ENCODE measurements around the gene SLC39A2.
"Not testable (repeated sequence)": the region's sequence is repeated elsewhere in the genome, so short reads cannot be mapped to it uniquely, and the experiment has no call there.

SLC39A2 gene

DNA sequence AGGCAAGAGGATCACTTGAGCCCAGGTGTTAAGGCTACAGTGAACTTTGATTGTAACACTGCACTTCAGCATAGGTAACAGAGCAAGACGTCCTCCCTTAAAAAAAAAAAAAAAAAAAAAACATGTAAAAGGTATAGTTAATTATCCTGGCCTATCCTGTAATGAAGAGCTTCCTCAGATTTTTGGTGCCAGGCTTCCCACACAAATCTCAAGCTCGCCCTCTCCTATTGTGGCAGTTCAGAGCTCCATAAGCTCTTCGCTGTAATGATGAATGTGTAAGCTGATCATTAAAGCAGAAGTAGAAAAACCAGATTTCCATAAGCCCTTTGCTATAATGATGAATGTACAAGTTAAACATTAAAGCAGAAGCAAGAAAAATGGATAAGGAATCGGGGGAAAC lies 2.0 kb upstream of the SLC39A2 start:
- no peak for DNase-seq

DNA sequence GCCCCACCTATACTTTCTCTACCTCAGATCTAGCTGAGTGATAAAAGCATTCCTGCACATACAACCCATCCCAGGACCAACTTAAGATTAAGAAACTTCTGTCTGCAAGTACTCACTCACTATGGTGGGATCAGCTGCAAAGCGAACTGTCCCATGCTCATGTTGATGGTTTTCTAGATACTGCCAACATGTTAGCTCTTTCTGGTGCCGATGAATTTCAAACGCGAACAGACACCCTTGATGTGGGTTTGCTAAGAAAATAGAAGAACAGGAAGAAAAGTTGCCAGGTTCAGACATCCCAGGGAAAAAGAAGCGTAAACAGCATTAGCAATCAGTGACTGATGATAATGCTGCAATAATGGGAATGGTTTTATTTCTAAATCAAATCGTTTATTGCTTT lies 1.5 kb upstream of the SLC39A2 start:
- DNase-seq, result no peak

DNA sequence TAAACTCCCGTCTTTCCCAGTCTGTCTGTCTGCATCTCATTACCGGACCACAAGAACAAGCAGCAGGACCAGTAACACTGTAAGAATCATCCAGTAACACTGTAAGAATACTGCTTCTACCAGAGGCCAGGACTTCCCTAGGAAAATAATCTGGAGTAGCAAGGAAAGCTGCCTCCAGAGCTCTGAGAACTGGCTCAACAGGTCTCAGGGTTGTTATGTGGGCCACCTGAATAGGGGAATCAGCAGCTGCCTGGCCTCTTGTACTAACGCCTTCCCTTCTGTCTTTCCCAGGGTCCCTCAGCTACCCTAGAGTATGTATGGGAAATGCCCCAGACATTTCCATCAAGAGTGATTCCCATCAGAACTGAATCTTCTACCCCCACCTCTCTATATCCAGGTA lies 954 bp upstream of the SLC39A2 start:
- no peak for DNase-seq

DNA sequence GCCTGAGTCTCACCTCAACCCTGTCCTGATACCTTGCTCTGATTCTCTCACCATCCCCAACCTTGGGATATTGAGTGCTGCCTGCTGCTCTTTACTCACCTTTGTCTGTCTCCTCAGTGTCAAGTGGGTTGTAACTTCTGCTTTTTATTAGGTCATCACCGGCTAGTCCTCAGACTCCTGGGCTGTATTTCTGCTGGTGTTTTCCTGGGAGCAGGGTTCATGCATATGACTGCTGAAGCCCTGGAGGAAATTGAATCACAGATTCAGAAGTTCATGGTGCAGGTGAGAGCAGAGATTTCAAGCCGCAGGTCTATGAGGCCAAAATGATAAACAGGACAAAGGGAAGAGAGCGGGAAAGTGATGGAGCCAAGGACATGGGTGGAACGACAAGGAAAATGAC lies 498 bp downstream of the SLC39A2 start:
- no peak for DNase-seq

DNA sequence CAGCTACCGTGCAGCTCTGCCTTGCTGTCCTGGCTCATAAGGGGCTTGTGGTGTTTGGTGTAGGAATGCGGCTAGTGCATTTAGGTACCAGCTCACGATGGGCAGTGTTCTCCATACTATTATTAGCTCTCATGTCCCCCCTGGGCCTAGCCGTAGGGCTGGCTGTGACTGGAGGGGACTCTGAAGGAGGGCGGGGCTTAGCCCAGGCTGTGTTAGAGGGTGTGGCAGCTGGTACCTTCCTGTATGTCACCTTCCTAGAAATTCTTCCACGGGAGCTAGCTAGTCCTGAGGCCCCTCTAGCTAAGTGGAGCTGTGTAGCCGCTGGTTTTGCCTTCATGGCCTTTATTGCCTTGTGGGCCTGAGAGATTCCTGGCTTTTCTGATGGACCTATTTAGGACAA lies 2.1 kb downstream of the SLC39A2 start:
- DNase-seq, result no peak

DNA sequence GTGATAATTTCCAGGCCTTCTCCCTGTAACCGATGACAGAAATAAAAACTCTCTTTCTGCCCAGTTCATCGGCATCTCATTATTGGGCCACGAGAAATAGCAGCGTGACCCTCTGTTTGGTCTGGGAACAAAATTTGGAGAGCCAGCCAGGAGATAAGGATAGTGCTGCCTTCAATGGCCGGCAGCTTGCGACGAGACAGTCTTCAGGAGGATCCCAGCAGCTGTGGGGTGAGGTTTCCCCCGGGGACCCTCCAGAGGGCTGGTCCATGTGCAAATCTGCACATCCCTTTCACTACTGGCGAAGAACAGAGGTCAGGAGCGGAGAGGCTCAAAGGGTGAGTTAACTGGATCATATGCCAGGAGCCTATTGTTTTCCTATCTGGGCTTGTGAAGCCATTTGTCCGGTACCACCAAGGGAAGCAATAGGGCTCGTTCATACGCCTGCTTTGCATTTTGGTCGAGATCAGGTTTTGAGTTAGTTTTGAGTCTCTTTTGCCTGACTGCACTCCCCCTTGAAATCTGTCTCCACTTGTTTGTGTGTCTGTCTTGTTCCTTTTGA lies 4.8 kb downstream of the SLC39A2 start:
- DNase-seq, result no peak

DNA sequence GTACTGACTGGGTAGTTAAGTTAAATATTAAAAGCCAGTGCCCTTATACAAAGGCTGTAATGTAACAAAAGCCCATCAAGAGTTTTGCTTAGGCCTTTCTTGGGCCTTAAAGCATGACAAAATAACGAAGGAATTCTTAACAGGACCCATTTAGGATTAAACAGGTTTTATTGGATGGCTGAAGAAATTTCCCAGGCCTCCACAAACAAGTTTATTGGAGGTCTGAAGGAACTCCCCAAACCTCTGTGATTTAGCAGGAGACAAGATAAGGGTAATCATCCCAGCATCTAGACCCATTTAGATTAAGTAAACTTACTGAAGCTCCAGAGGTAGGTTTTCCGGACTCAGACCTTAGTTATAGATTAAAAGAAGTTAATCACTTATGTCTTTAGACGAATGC lies 10.6 kb downstream of the SLC39A2 start:
- DNase-seq, result not testable (repeated sequence)

DNA sequence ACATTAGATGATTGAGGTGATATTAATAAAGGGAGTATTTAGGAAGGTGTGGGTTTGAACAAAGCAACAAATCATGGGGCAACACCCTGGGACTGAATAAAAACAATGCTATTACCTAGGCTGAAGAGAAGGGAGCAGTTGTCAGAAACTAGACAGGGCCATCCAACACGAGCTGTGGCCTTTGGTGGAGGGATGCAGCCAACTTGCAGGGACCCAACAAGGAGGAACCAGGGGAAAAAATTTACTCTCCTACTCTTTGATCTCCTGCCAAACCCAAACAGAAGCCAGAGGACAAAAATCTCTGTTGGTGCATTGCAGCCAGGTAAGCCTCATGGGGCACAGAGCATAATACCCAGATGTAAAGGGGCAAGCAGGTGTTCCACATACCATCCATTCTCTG lies 12.0 kb downstream of the SLC39A2 start:
- DNase-seq, result no peak

DNA sequence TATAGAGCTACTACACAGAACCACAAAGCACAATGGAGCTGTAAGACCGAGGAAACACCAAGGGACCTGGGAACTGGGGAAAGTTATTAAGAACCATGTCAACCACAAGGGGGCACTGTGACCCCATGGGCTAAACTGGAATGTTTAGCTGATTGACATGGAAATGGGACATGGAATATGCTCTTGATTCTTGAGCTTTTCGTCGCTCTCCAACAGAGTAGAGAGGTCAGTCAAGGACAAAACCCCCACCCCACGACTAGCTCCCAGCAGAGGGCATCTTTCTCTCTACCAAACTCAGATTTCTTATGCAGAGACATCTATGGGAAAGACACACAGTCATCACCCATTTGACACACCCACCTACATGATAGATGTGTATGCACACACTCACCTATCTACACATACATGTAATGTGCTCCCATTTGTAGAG lies 15.7 kb downstream of the SLC39A2 start:
- peak; percentile 91 for DNase-seq

DNA sequence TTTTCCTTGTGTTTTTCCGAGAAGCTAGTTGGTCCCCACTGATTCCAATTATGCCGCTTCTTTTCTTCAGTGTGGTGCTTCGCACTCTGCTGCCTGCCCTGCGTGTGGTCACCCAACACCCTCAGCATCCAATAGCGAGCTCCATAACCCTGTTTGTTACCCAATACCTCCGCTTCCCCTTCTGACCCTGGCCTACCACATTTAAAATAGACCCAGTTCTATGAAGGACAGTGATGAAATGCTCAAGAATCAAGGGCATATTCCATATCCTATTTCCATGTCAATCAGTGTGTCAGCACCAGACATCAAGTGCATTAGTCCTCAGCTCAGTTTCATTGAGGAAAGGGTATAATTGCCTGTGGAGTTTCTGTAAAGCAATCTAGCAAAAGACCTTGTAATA lies 16.2 kb downstream of the SLC39A2 start:
- peak; percentile 76 to 80 for DNase-seq

DNA sequence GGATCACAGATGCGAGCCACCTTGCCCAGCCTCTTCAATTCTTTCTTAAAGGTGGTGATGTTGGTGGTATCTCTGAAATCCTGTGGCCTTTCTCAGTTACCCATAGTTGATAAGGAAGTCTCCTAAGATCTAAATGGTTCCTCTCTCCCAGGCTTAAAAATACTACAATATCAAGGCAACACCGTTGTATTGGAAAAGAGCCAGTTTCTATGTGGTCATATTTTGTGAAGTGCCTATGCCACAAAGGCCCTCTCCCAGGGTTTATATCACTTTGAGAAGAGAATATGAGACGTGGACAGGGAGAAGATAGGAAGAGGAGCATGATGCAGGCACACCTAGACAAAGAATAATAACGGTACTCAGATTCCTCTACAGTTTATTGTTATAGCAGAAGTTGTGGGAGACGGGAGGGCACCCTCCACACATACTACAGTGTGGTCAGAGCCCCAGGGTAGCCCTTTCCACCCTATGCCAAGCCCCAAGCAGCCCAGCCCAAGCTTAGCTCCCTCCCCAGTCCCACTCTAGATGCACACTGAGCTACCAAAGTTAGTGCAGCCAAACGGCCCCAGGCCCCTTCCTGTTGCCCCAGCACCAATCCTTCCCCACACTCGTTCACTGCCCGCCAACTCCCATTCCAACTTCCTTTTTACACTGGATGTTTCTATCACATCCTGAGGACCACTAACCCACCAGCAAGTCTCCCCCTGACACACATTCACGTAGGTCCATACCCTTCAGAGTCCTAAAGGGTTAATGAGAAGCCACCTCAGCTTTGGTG lies 17.5 kb downstream of the SLC39A2 start:
- DNase-seq, result no peak

DNA sequence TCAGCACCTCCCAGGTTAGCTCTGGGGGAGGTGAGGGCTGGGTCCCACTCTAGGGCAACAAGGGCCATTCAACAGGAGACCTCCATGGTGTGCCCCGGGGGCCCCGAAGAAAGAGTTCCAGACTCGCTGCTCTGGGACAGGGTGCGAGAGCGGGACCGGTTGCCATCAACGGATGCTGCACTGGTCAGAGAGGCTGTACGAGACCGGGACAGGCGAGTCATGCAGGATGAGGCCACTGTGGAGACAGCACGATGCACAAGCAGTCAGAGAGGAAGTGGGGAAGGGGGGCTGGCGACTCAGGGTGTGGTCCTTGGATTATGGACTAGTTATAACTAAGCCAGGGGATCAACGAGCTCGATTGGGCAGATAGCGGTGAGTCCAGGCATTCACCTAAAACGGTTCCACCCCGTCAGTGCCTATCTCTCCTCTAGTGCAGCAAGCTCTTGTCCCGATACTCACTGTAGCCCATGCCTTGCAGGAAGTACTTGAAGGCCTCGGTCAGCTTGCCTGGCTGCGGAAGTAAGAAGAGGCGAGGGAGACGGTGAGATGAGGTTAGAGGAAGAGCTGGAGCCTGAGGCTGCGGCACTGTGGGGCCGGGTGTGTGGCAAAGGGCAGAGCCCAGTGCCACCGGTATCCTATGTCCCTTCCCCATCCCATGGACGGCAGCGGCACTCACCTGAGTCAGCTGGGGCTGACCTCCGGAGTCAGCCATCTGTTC lies 18.6 kb downstream of the SLC39A2 start:
- peak; percentile 44 to 66 for DNase-seq

DNA sequence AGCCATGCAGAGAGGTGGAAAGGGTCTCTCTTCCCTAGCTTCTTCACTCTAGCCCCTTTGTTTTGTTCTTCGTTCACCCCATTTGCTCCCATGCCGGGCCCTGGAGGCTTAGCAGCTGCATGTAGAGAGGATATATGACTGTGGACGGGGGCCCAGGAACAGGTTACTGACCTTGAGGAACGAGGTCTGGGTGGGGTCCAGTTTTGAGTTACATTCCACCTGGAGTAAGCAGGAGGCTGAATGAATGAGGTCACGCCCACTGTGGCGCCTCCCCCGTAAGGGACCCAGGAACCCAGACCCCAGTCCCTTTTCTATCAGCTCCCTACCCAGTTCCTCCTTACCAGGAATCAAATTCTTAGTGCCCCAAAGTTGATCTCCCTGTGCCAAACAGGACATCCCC lies 19.2 kb downstream of the SLC39A2 start:
- DNase-seq, result no peak

DNA sequence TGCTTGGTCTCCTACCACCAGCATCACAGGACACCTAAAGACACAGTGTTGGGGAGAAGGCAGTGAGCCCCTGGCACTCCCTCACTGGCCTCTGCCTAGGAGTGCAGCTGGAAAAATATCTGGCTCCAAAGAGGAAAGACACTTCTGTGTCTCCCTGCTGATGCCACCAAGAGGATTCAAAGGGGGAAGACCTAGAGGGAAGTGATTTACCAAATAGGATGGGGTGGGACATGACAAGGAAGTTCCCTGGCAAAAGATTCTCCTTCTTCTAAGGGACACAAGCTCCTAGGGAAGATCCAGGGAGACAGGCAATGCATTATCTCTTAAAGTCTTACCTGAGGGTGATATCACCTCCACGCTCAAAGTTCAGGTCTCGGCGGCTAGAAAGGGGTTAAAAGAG lies 19.7 kb downstream of the SLC39A2 start:
- DNase-seq, result peak; percentile 28 to 42

DNA sequence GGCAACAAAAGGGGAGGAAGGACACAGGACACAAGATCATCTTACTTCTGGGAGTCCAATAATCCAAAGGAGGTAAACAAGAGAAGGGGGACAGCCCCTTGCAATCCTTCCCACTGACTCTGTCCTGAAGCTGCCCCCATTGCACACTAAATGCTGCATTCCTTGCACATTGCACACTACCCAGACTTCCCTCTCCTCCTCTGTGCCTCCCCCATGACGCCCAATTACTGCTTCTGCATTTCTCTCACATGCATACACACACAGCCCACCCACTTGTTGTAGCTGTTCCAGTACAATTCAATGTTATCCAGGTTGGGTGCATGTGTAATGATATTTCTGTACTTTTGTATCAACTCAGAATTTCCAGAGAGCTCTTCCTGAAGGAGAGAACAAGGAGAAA lies 20.3 kb downstream of the SLC39A2 start:
- peak; percentile 66 to 84 for DNase-seq

DNA sequence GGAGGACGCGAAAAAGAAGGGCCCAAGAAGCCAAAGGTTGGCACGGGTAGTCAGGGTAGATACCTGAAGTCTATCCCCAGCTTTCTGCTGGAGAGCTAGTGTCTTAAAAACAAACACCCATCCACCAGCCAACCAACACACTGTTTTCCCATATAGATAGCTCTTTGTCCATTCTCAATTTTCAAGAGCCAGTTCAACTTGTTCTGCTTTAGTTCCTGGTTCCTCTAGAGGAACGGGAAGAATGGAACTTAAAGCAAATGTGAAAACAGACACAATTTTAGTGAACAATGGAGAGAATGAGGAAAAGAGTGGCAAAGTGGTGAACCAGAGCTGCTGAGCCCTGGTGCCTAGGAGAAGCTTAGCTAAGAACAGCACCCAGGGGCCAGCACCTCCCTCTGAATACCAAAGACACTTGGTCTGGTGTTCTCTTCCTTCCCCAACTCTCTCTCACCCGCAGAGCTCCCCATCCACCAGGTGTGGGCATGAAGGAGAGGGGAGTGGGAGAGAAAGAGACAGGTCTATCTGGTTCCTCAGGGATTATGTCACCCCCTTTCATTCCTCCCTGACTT lies 22.0 kb downstream of the SLC39A2 start:
- peak in 1 of 2 donors; percentile 6 for DNase-seq

DNA sequence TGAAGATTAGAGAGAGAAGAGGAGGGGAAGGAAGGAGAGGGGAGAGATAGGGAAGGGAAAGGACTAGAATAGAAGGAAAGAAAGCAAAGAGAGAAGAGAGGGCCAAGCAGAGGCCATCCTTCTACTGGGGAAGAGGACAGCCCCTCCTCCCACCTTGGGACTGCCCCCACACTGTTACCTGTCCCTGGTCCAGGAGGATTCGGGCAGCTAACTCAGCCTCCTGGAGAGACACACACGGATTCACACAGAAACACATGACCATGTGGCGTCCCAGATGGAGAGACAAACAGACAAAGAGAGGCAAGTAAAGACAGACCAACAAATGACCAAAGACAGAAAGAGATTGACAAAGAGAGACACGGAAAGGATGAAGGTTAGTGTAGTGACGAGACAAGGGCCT lies 23.6 kb downstream of the SLC39A2 start:
- no peak for DNase-seq

DNA sequence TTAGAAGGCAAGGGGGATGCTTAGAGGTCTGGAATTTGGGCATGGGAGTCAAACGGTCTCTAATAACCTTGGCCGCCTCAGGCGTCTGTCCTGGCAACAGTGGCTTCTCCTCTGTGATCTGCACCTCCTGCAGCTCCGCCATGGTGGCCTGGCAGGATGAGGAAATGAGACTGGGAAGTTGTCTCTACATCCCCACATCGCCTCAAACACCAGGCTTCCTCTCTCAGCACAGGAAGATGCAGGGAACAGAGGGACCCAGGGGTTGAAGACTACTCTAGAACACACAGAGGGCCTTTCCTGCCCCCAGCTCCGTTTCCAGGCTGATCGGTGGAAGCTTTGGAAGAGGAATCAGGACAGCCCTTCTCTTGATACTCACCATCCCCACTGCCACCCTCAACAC lies 24.1 kb downstream of the SLC39A2 start:
- peak; percentile 42 to 63 for DNase-seq

DNA sequence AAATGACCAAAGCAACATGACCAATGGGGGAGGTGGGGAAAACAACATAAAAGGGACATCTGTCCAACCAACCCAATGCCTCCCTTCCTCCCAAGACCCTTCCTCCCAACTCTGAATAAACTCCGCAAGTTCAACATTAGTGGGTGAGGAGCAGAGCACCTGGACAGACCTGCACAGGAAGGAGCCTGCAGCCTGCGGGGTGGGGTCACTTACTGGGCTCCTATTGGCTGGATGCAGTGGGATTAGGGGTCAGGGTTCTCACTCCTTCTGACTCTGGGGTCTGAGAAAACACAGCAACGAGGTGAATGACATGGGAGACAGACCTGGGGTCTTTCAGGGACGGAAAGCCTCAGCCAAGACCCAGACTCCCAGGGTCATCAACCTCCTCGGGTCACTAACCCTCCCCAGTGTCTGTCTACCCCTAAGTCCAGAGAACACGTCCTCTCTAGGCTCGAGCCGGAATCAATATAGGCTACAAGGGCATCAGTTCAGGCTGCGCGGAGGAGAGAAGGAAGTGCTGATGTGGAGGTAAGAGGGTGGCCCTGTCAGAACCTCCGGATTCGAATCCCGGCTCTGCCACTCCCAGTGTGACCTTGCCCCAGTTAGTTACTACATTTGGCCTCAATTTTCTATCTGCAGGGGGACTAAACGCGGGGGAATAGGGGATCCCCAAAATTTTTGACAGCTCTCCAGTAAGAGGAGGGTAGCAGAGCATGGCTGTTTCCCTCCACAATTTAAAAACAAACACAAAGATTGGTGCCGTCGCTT lies 24.9 kb downstream of the SLC39A2 start:
- DNase-seq, result no peak

DNA sequence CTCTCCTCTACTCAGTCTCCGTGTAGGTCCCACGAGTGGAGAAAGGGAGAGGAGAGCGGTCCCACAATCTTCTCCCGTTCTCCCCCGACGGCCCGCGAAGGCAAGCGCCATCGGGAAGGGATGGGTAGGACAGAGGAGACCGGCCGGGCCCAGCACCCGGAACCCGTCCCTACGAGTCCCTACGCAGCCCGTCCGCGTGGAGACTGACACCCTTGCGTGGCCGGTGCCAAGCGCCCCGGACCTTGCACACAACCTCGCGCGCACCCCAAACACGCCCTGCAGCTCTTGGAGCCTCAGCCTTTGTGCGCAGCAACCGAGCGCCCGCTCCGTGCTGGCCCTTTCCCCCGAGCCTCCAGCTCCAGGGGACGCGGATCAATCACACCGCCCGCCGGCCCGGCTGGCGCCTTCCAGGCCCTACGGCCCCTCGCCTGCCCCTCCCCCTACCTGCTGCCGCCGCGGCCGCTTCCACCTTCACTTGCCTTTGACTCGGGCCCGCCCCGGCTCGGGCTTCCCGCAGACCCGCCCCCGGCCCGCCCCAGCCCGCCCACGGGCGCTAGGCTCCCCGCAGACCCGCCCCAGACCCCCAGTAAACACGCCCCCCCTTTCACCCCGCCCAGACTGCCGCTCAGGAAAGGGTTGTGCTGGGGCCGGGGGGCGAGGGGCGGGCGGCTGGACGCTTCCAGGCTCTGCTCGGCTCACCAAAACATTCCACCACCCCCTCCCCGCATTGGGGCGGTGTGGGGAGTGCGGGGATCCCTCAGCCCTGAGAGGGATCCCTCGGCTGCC lies 25.7 kb downstream of the SLC39A2 start, which contains the start of gene NDRG2:
Gene NDRG2, minus strand, starts transcription at position 477 of the 786 bp plus-strand sequence. CDS start 1,746 bp downstream, outside the sequence.
- peak in 1 of 2 donors; percentile 32 for DNase-seq

DNA sequence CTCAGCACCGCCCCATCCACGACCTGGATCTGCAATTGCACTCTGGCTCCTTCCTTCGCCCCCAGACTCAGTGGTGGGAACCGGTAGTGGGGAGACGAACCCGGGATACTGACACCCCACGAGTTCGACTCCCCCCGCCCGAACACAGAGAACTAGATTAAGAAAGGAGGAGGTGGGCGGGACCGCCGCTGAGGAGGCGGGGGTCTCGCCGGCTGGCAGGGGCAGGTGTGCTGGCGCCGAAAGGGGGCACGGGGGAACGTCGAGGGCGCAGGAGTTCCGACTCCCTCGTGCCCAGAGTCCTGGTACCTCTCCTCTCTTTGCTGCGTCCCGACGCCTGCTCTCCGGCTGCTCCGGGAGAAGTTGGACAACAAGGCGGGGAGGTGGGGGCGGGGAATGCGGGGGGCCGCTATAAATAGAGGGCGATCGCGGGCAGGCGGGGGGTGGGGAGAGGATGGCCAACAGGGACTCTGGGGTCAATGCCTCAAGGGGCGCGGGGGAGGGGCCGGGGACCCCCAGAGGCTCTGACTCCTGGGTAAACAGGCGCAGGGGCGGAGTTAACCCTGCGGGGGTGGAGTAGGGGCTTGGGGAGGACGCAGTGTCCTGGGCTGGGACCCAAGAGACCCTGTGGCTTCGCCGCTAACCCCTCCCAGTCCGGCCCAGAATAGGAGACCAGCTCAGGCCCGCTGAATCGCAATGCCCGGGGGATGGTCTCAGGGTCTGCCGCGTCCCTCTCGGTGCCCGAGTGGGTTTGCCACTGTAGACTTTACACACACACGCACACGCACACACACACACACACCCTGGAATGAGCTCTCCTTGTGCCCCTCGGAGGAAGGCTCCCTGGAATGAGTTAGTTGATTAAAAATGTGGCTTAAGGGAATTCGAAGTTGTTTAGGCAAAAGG lies 26.5 kb downstream of the SLC39A2 start:
- no peak for DNase-seq

Measured in inflammatory macrophage (primary cell).